SK-MEL-5 (cell line): ENCODE data around the gene KCNG2. TPM values are rescaled to one million over a fixed set of nuclear protein-coding genes. Genes with fewer than 3 reads are reported as not detected.

Experiments
- DNase-seq: peaks from one replicate; pipeline ENCODE4 v3.0.0-alpha.2; 2016; ENCODE audit warnings: low read depth, low spot score
- in situ Hi-C: cut with HindIII; loops from 2 replicates; pipeline ENCODE4 v1.10.0; 2016; ENCODE audit warnings: low sequenced_read_pairs, high pct_unique_total_duplicates, low pct_unique_long_range_greater_than_20kb
- total RNA-seq: library from RNA; depleted of rRNA; stranded (reverse); fragments of >200 nt; shearing (Covaris generic); gene quantifications from 2 replicates; pipeline ENCODE4 v1.2.3, GENCODE V29; 2014

KCNG2 gene
- total RNA-seq, 1 experiment from 2014 or later = not detected

DNA sequence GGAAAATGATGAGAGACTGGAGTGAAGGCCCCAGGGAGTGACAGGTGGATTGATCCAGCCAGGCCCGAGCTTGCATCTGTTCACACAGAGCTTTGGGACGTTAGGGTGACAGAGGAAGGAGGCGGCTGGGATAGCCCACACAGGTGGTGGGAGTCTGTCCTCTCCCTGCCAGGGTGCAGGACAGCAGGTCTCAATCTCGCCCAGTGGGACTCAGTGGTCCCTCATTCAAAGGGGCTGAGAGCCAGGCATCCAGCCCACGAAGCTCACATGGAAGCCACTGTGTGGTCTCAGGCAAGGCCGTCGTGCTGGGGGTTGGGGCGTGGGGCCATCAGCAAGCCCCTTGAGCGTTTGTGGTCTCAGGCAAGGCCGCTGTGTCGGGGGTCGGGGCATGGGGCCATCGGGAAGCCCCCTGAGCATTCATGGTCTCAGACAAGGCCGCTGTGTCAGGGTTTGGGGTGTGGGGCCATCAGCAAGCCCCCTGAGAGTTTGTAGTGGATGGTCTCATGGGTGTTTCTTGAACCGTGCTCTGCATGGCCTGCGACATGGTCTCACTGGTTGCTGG is 8.3 kb downstream of the KCNG2 start:
- in situ Hi-C loops = no loop called here
- DNase-seq = no peak

DNA sequence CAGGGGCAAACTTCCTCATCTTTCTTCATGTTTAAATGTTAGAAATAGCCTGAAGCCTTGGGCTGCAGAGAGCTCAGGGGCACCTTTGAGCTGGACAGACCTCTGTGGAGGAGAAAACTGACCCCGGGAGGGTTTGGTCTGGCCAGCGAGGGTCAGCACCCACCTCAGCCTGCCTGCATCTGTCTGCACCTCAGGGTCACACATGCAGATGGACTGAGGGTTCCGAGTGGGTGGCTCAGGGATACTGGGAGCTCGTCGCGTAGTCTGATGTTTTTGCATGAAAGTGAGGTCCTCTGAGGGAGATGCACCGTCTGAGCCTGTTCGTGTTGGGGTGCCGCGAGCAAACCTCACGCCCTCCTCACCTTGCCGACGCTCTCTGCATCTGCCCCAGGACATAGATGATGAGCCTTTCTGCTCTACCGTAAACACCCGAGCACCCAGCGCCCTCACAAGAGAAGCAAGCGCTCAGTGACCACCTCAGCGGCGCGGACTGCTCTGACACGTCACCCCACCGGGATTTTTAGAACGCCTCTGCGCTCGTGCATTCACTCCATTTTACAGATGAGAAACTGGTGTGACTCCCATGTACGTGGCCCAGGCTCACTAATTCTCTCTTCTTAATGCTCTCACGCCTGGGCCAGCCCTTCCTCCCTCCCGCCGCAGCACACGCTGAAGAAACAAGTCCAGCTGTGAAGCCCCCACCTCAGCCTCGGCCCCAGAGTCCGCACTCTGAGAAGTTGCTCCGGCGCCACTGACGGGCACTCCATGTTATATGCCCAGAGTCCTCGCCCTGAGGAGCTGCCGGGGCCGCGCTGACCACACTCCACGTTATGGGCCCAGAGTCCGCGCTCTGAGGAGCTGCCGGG is 9.5 kb downstream of the KCNG2 start:
- in situ Hi-C loops = no loop called here
- DNase-seq = no peak

- no peak for DNase-seq
- in situ Hi-C loops = no loop called here
Measured at GRCh38 chr18:79809482-79810192, 11.9 kb downstream of the KCNG2 start.

DNA sequence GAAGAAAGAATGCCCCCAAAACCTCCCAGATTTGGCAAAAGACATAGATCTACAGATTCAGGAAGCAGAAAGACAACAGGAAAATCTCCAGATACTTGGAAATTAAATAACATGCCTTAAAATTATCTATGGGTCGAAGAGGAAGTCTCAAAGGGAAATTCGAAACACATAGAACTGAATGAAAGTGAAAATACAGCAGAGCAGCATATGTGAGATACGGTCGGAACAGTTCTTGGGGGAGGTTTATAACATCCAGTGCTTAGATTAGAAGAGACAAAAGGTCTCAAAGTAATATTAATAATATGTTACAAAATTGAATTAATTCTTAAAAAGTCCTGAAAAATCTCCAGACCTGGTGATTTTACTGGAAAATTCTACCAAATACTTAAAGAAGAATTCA is 14.3 kb downstream of the KCNG2 start:
- in situ Hi-C loops = no loop called here
- no peak for DNase-seq

DNA sequence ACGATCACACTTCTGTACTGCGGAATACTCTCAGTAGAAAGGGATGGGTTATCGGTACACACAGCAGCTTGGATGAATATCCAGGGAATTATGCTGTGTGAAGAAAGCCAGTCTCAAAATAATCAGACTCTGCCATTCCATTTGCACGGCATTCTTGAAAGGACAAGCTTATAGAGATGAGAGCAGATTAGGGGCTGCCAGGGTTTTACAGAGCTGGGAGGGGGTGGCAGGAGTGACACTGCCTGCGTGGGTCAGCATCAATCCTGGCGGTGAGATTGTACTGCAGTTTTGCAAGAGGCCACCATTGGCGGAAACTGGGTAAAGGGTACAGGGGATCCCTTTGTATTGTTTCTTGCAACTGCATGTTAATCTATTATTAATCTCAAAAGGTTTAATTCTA is 16.6 kb downstream of the KCNG2 start:
- in situ Hi-C loops = no loop called here
- DNase-seq = no peak

DNA sequence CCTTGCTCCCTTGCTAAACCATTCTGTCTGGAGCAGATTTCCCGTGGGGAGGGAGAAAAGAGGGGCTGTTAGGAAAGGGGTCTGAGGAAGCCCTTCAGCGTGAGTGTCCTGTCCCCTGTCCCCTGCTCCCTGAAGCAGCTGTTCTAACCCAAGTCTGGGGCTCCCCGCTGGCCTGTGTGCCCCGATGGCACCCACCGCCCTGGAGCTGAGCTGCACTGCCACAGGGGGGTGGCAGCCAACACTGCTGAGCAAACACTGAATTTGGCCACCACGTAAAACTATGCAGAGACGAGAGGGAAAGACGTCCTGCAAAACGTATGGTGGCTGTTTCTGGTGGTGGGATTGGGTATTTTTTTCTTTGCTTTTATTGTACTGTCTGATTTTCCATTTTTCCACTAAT is 17.9 kb downstream of the KCNG2 start:
- no peak for DNase-seq
- in situ Hi-C loops = no loop called here

DNA sequence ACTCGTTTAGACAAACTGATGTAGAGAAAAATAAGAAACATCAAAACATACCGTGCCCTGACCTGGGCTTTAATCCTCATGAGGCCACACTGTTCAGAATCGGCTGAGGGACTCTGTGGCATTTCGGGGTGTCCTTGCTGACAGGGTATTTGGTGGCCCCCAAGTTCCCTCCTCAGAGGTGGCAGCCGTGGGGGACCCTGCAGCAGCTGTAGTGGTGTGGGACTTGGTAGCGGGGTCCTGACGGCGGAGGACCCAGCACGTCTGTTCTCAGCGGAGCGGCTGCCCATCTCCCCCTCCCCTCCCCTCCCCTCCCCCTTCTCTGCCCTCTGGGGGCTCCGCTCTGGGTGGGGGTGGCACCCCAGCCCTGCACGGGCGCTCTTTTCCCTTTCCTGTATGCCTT is 18.4 kb downstream of the KCNG2 start:
- DNase-seq = no peak
- in situ Hi-C loops = no loop called here

DNA sequence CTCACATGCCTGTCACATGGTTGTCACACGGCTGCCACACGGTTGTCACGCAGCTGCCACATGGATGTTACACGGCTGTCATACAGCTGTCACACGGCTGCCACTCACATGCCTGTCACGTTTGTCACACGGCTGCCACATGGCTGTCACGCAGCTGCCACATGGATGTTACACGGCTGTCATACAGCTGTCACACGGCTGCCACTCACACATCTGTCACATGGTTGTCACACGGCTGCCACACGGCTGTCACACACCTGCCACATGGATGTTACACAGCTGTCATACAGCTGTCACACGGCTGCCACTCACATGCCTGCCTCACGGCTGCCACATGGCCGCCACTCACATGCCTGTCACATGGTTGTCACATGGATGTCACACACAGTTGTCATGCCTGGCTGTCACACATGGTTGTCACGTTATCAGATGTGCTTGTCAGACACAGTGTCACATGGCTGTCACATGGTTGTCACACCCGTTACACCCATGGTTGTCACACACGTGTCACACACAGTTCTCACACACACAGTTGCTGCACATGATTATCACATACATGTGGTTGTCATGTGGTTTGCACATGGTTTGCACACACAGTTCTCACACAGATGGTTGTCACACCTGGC is 19.4 kb downstream of the KCNG2 start:
- no peak for DNase-seq
- in situ Hi-C loops = no loop called here

DNA sequence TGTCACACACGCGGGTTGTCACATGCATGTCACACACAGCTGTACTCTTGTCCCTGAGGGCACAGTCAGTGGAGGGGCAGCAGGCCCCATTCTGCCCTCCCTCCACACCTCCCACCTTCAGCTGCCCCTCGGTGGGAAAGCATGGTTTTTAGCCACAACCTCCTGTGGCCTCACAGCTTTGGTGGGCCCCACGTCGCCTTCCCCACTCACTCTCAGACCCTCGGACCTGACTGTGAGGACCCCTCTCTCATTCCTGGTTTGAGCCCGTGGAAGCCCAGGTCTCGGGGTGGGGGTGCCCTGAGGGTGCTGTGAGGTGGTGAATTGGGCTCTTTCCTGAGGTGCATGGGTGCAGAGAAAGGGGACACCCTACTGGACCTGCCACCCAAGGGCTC is 19.9 kb downstream of the KCNG2 start:
- in situ Hi-C loops = no loop called here
- no peak for DNase-seq

DNA sequence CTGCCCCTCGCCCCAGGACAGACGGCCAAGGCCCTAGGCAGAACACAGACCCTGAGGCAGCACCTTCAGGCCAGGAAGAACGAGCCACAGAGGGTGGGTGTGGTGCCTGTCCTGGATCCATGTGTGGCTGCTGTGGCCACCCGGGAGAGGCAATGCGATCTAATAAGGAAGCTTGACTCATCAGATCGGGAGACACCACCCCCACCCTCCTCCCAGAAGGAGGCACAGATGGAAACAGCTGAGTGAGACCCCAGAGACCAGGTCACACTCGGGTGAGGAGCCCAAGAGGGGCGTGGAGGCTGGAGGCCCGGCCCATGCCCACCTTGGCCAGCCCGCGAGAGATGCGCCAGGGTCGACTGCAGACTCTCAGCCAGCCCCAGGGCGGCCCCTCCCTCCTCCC is 20.3 kb downstream of the KCNG2 start:
- no peak for DNase-seq

GRCh38 chr18:79818631-79819030 is 20.9 kb downstream of the KCNG2 start:
- no peak for DNase-seq
- in situ Hi-C loops = no loop called here

More for the DNA sequence above, 20.3 kb downstream of the KCNG2 start:
- in situ Hi-C loops = no loop called here

GRCh38 chr18:79819064-79819967 is 21.6 kb downstream of the KCNG2 start:
- in situ Hi-C loops = no loop called here
- DNase-seq = no peak

DNA sequence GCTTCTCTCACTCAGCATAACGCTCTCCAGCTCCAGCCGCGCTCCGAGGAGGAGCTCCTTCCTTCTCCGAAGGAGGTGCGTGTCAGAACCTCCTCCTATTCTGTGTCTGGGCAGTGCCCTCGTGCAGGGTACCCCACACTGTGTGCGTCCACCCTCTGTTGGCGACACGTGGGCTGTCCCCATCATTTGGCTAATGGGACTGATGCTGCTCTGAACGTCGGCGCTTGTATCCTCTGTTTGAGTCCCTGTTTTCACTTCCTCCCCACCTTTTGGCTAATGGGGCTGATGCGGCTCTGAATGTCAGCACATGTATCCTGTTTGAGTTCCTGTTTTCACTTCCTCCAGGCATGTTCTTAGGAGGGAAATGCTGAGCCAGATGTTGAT is 22.2 kb downstream of the KCNG2 start:
- no peak for DNase-seq
- in situ Hi-C loops = no loop called here

- in situ Hi-C loops = no loop called here
- DNase-seq = no peak
Measured at GRCh38 chr18:79823120-79823519, 25.4 kb downstream of the KCNG2 start.

DNA sequence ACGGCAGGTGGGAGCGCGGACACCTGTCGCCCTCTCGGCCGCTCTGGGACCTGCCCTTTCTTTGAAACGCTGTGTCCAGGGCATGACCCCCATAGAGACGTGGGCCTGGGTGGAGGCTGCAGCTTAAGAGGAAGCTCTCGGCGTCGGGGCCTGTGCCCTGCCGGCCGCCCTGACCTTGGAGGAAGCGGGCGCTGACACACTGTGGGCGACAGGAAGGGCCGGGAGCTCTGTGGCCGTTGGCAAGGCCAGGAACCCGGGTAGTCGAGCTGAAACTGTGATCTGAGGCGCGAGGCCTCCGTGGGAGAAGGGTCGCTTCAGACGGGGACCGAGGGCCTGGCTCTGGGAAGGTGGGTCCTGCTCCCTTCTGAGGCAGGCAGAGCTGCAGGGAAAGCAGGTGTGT is 28.2 kb downstream of the KCNG2 start:
- in situ Hi-C loops = no loop called here
- no peak for DNase-seq

- no peak for DNase-seq
- in situ Hi-C loops = no loop called here
Measured at GRCh38 chr18:79826966-79827365, 29.2 kb downstream of the KCNG2 start.

- in situ Hi-C loops = no loop called here
Measured at GRCh38 chr18:79828258-79828657, 30.5 kb downstream of the KCNG2 start.

More at GRCh38 chr18:79828258-79828657, 30.5 kb downstream of the KCNG2 start:
- no peak for DNase-seq
